SK-N-MC (cell line): ENCODE data around the gene AQP1.

ENCODE experiments used
- DNase-seq: peaks from one replicate; pipeline ENCODE4 v3.0.0-alpha.2; 2011; ENCODE audit warnings: low read depth, low spot score
- H3K27ac ChIP-seq: fragments of 200-600 bp; sonication (generic); 2 replicates; pipeline ENCODE4 v1.5.1; 2016; ENCODE audit warnings: mixed run types
- H3K36me3 ChIP-seq: fragments of 200-600 bp; sonication (generic); 2 replicates; pipeline ENCODE4 v1.6.1; 2017; ENCODE audit warnings: antibody characterized with exemption, low read length, mixed read lengths; ENCODE audit not compliant: insufficient read depth
- H3K4me3 ChIP-seq: fragments of 200-600 bp; sonication (generic); 2 replicates; pipeline ENCODE4 v1.5.1; 2016
- H3K9ac ChIP-seq: fragments of 200-600 bp; sonication (generic); 2 replicates; pipeline ENCODE4 v1.8.0; 2017; ENCODE audit warnings: mixed run types, mixed read lengths; ENCODE audit not compliant: insufficient read length
- H3K9me3 ChIP-seq: fragments of 200-600 bp; sonication (generic); 2 replicates; pipeline ENCODE4 v1.6.1; 2017; ENCODE audit warnings: low read depth, mild to moderate bottlenecking, antibody characterized with exemption, low read length, moderate library complexity, mixed read lengths
- EZH2 ChIP-seq: fragments of 200-600 bp; sonication (generic); IDR thresholded peaks from one replicate; pipeline ENCODE4 v1.6.1; 2017; ENCODE audit warnings: antibody characterized with exemption
- FOXP2 ChIP-seq: optimal IDR thresholded peaks from 2 replicates; pipeline ENCODE3; 2011; ENCODE audit warnings: mild to moderate bottlenecking, moderate library complexity; ENCODE audit not compliant: insufficient read depth; ENCODE audit errors: extremely low read length, control extremely low read depth
- POLR2AphosphoS5 ChIP-seq: IDR thresholded peaks from 2 replicates; pipeline ENCODE4 v1.6.1; 2012; ENCODE audit warnings: mild to moderate bottlenecking, low read depth, low read length, borderline replicate concordance

AQP1 gene

GRCh38 chr7:30968294-30968693 lies 56.6 kb downstream of the AQP1 start:
- no peak for DNase-seq
- Histone ChIP-seq H3K27ac (no peak overlapping the region), H3K9ac (no peak overlapping the region), H3K4me3 (no peak overlapping the region), H3K36me3 (no peaks in the 10 kb centered on the region), H3K9me3 (no peaks in the 10 kb centered on the region)
- TF ChIP-seq POLR2AphosphoS5 (no peak), FOXP2 (no peak), EZH2 (no peak)

- H3K9me3 ChIP-seq = no peaks in the 10 kb centered on the region
- TF ChIP-seq POLR2AphosphoS5 (no peak), EZH2 (no peak), FOXP2 (no peak)
- H3K4me3 ChIP-seq = no peak overlapping the region
- DNase-seq = no peak
- no peak overlapping the region for H3K27ac ChIP-seq
- H3K9ac ChIP-seq = no peak overlapping the region
- H3K36me3 ChIP-seq = no peaks in the 10 kb centered on the region
Observed at GRCh38 chr7:30968747-30969603, 57.3 kb downstream of the AQP1 start.

- no peak overlapping the region for H3K27ac ChIP-seq
- no peaks in the 10 kb centered on the region for H3K9me3 ChIP-seq
- H3K36me3 ChIP-seq = no peaks in the 10 kb centered on the region
- no peak overlapping the region for H3K4me3 ChIP-seq
- no peak for DNase-seq
- H3K9ac ChIP-seq = no peak overlapping the region
- TF ChIP-seq FOXP2 (no peak), EZH2 (no peak), POLR2AphosphoS5 (no peak)
Observed at GRCh38 chr7:30969604-30969970, 57.9 kb downstream of the AQP1 start.

GRCh38 chr7:30970074-30970473 lies 58.4 kb downstream of the AQP1 start:
- H3K36me3 ChIP-seq = no peaks in the 10 kb centered on the region
- DNase-seq = no peak
- no peak for TF ChIP-seq POLR2AphosphoS5
- no peak for TF ChIP-seq EZH2
- TF ChIP-seq FOXP2 = no peak
- H3K9me3 ChIP-seq = no peaks in the 10 kb centered on the region
- H3K9ac ChIP-seq = no peak overlapping the region
- H3K4me3 ChIP-seq = no peak overlapping the region
- H3K27ac ChIP-seq = no peak overlapping the region

- TF ChIP-seq FOXP2 (no peak), POLR2AphosphoS5 (no peak), EZH2 (no peak)
- DNase-seq = no peak
- Histone ChIP-seq H3K9ac (no peak overlapping the region), H3K36me3 (no peaks in the 10 kb centered on the region), H3K27ac (no peak overlapping the region), H3K9me3 (no peaks in the 10 kb centered on the region), H3K4me3 (no peak overlapping the region)
Observed at GRCh38 chr7:30970594-30971094, 59.0 kb downstream of the AQP1 start.

- TF ChIP-seq EZH2 (no peak), FOXP2 (no peak), POLR2AphosphoS5 (no peak)
- Histone ChIP-seq H3K4me3 (no peak overlapping the region), H3K9ac (no peak overlapping the region), H3K9me3 (no peaks in the 10 kb centered on the region), H3K36me3 (no peaks in the 10 kb centered on the region), H3K27ac (no peak overlapping the region)
- no peak for DNase-seq
Observed at GRCh38 chr7:30971440-30971839, 59.8 kb downstream of the AQP1 start.

GRCh38 chr7:30971840-30972563 lies 60.3 kb downstream of the AQP1 start:
- no peaks in the 10 kb centered on the region for H3K36me3 ChIP-seq
- no peak overlapping the region for H3K27ac ChIP-seq
- no peak for DNase-seq
- no peak for TF ChIP-seq EZH2
- no peak for TF ChIP-seq POLR2AphosphoS5
- no peak for TF ChIP-seq FOXP2
- H3K9ac ChIP-seq = no peak overlapping the region
- no peak overlapping the region for H3K4me3 ChIP-seq
- H3K9me3 ChIP-seq = no peaks in the 10 kb centered on the region

- no peaks in the 10 kb centered on the region for H3K36me3 ChIP-seq
- no peak overlapping the region for H3K4me3 ChIP-seq
- H3K9me3 ChIP-seq = no peaks in the 10 kb centered on the region
- H3K27ac ChIP-seq = no peak overlapping the region
- H3K9ac ChIP-seq = no peak overlapping the region
- DNase-seq = no peak
- TF ChIP-seq FOXP2 (no peak), POLR2AphosphoS5 (no peak), EZH2 (no peak)
Observed at GRCh38 chr7:30973292-30973691, 61.6 kb downstream of the AQP1 start.

GRCh38 chr7:30973791-30974604 lies 62.3 kb downstream of the AQP1 start:
- Histone ChIP-seq H3K9me3 (no peaks in the 10 kb centered on the region), H3K4me3 (no peak overlapping the region), H3K36me3 (no peaks in the 10 kb centered on the region), H3K9ac (no peak overlapping the region), H3K27ac (no peak overlapping the region)
- DNase-seq = no peak
- TF ChIP-seq POLR2AphosphoS5 (no peak), EZH2 (no peak), FOXP2 (no peak)
